CD4-positive, alpha-beta T cell (primary cell): ENCODE data around the gene ADGRL2. TPM values are rescaled to one million over a fixed set of nuclear protein-coding genes. Genes with fewer than 3 reads are reported as not detected.

Experiments used
- ATAC-seq: fragments of 200-7000 bp; cut with Tn5 transposase; one replicate; pipeline ENCODE4 v1.10.0; 2022; ENCODE audit warnings: mild to moderate bottlenecking; ENCODE audit not compliant: poor library complexity
- CTCF ChIA-PET: fragments of 350-600 bp; sonication (Branson Sonifier 250); formaldehyde crosslinking; loops from one replicate; lab custom pipeline; 2021; ENCODE audit warnings: antibody characterized with exemption, inconsistent platforms; lab: Charles Lee
- POLR2A ChIA-PET: fragments of 350-600 bp; sonication (Branson Sonifier 250); formaldehyde crosslinking; loops from one replicate; lab custom pipeline; 2021; ENCODE audit warnings: antibody characterized with exemption, inconsistent platforms; lab: Charles Lee
- DNase-seq, 14 experiments: peaks; one replicate each; pipeline ENCODE4 v3.0.0-alpha.2; 2013 to 2020; ENCODE audit warnings: mixed read lengths in 2 of 14
- H3K27ac ChIP-seq, 2 donors: one replicate each; pipeline versions ENCODE4 v1.5.1 to v1.7.0; 2013; ENCODE audit warnings: low read length in 2 of 2, low read depth in 1 of 2, mild to moderate bottlenecking in 1 of 2
- H3K27me3 ChIP-seq, 2 experiments: 1 replicate in 1 of 2; 2 replicates in 1 of 2; pipeline versions ENCODE4 v1.6.1 to v1.7.0; 2013; ENCODE audit warnings: low read length in 2 of 2, control low read depth in 1 of 2, mild to moderate bottlenecking in 1 of 2, moderate library complexity in 1 of 2; ENCODE audit not compliant: insufficient read depth in 2 of 2, control insufficient read depth in 1 of 2
- H3K36me3 ChIP-seq: one replicate; pipeline ENCODE4 v1.6.1; 2013; ENCODE audit warnings: low read length, control low read depth; ENCODE audit not compliant: insufficient read depth
- H3K4me1 ChIP-seq: one replicate; pipeline ENCODE4 v1.6.1; 2013; ENCODE audit warnings: low read length, control low read depth; ENCODE audit not compliant: insufficient read depth
- H3K4me3 ChIP-seq: one replicate; pipeline ENCODE4 v1.5.1; 2013; ENCODE audit warnings: mild to moderate bottlenecking, low read length, moderate library complexity
- H3K9me3 ChIP-seq, 2 experiments: 1 replicate in 1 of 2; 2 replicates in 1 of 2; pipeline versions ENCODE4 v1.6.1 to v1.7.0; 2013; ENCODE audit warnings: low read length in 2 of 2, mild to moderate bottlenecking in 2 of 2, control low read depth in 1 of 2, moderate library complexity in 1 of 2; ENCODE audit not compliant: control insufficient read depth in 1 of 2, insufficient read depth in 1 of 2
- H3K27ac Mint-ChIP-seq: one replicate; pipeline ENCODE4 v1.8.0; 2020; ENCODE audit warnings: mixed read lengths
- H3K27me3 Mint-ChIP-seq: one replicate; pipeline ENCODE4 v1.8.0; 2021; ENCODE audit warnings: mixed read lengths
- H3K36me3 Mint-ChIP-seq: one replicate; pipeline ENCODE4 v1.8.0; 2021; ENCODE audit warnings: low read depth, mixed read lengths
- H3K4me1 Mint-ChIP-seq: one replicate; pipeline ENCODE4 v1.8.0; 2021; ENCODE audit warnings: low read depth, mixed read lengths
- H3K4me3 Mint-ChIP-seq: one replicate; pipeline ENCODE4 v1.8.0; 2020; ENCODE audit warnings: mild to moderate bottlenecking, mixed read lengths
- H3K9me3 Mint-ChIP-seq: one replicate; pipeline ENCODE4 v1.8.0; 2020; ENCODE audit warnings: mixed read lengths
- intact Hi-C, 2 experiments: fragments of 100-400 bp; cut with DNase I in 1 of 2; cut with micrococcal nuclease in 1 of 2; formaldehyde crosslinking; loops; one replicate each; pipeline versions ENCODE4 v1.15.1 to v1.9.0; 2023 to 2025; cut with DNase I, micrococcal nuclease
- total RNA-seq, 174 experiments: library from RNA in 2 of 174; stranded (reverse) in 2 of 174; gene quantifications; one replicate each; pipeline ENCODE4 v1.2.3 and lab custom pipeline; 2021 to 2026
- TF ChIP-seq, protein P1 (sequence below): fragments of 200-600 bp; IDR thresholded peaks from one replicate; pipeline ENCODE4 v1.8.0; 2022; ENCODE audit warnings: antibody characterized with exemption, mild to moderate bottlenecking

Gene ADGRL2
- total RNA-seq, 2 experiments from 2014 or later, result not detected

DNA sequence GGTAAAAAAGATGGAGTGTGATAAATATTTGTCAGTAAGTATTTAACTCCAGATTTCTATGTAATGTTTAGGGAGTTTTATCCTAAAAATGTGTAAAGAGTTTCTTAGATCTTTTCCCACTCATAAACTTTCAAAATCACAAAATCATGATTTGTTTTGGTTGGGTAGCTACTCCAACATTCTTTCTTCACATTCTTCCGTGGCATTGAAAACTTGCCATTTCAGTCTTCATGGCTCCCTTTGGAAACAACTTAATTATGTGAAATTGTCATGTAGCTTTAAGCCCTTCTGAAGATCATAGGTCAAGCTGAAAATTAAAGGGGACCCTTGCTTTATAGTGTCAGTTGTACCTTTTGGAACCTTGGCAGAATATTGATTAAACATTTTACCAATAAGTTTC is 73.2 kb downstream of the ADGRL2 start:
- no peak for DNase-seq
- H3K9me3 Mint-ChIP-seq, result peaks cover 3% of the 10 kb centered on the region
- Histone ChIP-seq H3K27me3 (no peaks in the 10 kb centered on the region), H3K4me1 (no peaks in the 10 kb centered on the region), H3K4me3 (no peak overlapping the region), H3K36me3 (no peaks in the 10 kb centered on the region), H3K27ac (no peak overlapping the region), H3K9me3 (no peaks in the 10 kb centered on the region)
- no peak overlapping the region for H3K27ac Mint-ChIP-seq
- no peaks in the 10 kb centered on the region for H3K27me3 Mint-ChIP-seq
- intact Hi-C loops, result no loop called here
- H3K4me1 Mint-ChIP-seq, result no peaks in the 10 kb centered on the region
- ATAC-seq, result no peak
- TF ChIP-seq, protein P1, sequence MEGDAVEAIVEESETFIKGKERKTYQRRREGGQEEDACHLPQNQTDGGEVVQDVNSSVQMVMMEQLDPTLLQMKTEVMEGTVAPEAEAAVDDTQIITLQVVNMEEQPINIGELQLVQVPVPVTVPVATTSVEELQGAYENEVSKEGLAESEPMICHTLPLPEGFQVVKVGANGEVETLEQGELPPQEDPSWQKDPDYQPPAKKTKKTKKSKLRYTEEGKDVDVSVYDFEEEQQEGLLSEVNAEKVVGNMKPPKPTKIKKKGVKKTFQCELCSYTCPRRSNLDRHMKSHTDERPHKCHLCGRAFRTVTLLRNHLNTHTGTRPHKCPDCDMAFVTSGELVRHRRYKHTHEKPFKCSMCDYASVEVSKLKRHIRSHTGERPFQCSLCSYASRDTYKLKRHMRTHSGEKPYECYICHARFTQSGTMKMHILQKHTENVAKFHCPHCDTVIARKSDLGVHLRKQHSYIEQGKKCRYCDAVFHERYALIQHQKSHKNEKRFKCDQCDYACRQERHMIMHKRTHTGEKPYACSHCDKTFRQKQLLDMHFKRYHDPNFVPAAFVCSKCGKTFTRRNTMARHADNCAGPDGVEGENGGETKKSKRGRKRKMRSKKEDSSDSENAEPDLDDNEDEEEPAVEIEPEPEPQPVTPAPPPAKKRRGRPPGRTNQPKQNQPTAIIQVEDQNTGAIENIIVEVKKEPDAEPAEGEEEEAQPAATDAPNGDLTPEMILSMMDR, result no peak
- H3K4me3 Mint-ChIP-seq, result no peak overlapping the region
- CTCF ChIA-PET, result interaction anchor here (0.6 kb wide), 1 partner anchor 57 kb away, joined by 3 read pairs; no protein-coding TSS in a partner anchor
- POLR2A ChIA-PET, result no interaction called here
- H3K36me3 Mint-ChIP-seq, result no peaks in the 10 kb centered on the region

DNA sequence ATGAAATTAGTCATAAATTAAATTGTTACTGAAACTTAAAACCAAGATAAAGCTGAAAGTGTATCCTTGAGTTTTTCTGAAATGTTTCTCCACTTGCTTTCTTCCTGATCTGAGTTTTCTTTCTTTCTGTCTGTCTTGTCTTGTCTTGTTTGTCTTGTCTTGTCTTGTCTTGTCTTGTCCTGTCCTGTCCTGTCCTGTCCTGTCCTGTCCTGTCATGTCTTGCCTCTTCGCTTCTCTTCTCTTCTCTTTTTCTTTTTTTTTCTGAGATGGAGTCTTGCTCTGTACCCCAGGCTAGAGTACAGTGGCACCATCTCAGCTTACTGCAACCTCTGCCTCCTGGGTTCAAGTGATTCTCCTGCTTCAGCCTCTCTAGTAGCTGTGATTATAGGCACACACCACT is 73.7 kb downstream of the ADGRL2 start:
- no peaks in the 10 kb centered on the region for H3K27me3 Mint-ChIP-seq
- intact Hi-C loops, result no loop called here

DNA sequence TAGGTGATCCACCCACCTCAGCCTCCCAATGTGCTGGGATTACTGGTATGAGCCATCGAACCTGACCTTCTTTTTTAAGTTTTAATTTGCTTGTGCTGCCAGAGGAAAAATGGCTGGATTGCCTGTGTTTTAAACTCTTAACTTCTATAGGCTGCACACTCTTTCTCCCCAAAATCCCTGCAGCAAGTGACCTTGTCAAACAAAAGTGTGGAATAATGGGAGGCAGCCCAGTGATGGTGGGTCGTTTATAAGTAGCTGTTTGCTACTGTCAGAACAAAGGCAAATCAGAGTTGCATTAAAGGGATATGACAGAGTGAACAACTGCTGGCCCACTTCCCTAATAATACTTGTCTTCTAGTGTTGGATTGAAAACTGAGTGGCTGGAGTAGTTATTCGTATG is 74.2 kb downstream of the ADGRL2 start:
- no peaks in the 10 kb centered on the region for H3K27me3 ChIP-seq
- ATAC-seq (no peak), DNase-seq (no peak)
- no peak overlapping the region for H3K4me3 ChIP-seq
- H3K27ac ChIP-seq, result no peak overlapping the region
- no peaks in the 10 kb centered on the region for H3K4me1 ChIP-seq
- TF ChIP-seq, protein P1, result no peak
- intact Hi-C loops, result no loop called here
- ChIA-PET CTCF (no interaction called here), POLR2A (no interaction called here)
- Mint-ChIP-seq H3K4me1 (no peaks in the 10 kb centered on the region), H3K4me3 (no peak overlapping the region), H3K27ac (no peak overlapping the region), H3K27me3 (no peaks in the 10 kb centered on the region), H3K36me3 (no peaks in the 10 kb centered on the region), H3K9me3 (peaks cover 3% of the 10 kb centered on the region)
- no peaks in the 10 kb centered on the region for H3K36me3 ChIP-seq
- no peaks in the 10 kb centered on the region for H3K9me3 ChIP-seq

More for the DNA sequence above, 73.7 kb downstream of the ADGRL2 start:
- H3K4me1 Mint-ChIP-seq, result no peaks in the 10 kb centered on the region
- H3K27me3 ChIP-seq, result no peaks in the 10 kb centered on the region
- H3K4me1 ChIP-seq, result no peaks in the 10 kb centered on the region
- ATAC-seq (no peak), DNase-seq (no peak)
- H3K9me3 Mint-ChIP-seq, result peaks cover 3% of the 10 kb centered on the region
- H3K4me3 Mint-ChIP-seq, result no peak overlapping the region
- H3K27ac ChIP-seq, result no peak overlapping the region
- H3K4me3 ChIP-seq, result no peak overlapping the region
- no peaks in the 10 kb centered on the region for H3K36me3 Mint-ChIP-seq
- CTCF ChIA-PET, result interaction anchor here (0.6 kb wide), 1 partner anchor 57 kb away, joined by 3 read pairs; no protein-coding TSS in a partner anchor
- no peak overlapping the region for H3K27ac Mint-ChIP-seq
- no peaks in the 10 kb centered on the region for H3K36me3 ChIP-seq
- no peaks in the 10 kb centered on the region for H3K9me3 ChIP-seq
- TF ChIP-seq, protein P1, result no peak
- POLR2A ChIA-PET, result no interaction called here
